AG04449 (cell line): ENCODE results near the gene DNAH12.

Experiments
- CTCF ChIA-PET: fragments of 350-600 bp; formaldehyde crosslinking; extraction: SDS; loops from one replicate; lab custom pipeline; 2021; ENCODE audit warnings: antibody characterized with exemption; lab: Yijun Ruan, JAX
- POLR2A ChIA-PET: fragments of 400-600, 350-600 bp; formaldehyde crosslinking; extraction: SDS; loops from one replicate; lab custom pipeline; 2020; ENCODE audit warnings: antibody characterized with exemption, inconsistent platforms; lab: Yijun Ruan, JAX
- DNase-seq: peaks from one replicate; pipeline ENCODE4 v3.0.0-alpha.2; 2010; ENCODE audit warnings: low read depth, low spot score
- H3K4me3 ChIP-seq: 2 replicates; pipeline ENCODE4 v1.5.1; 2011; ENCODE audit warnings: low read depth, mild to moderate bottlenecking, control low read depth, low read length
- CTCF ChIP-seq: IDR thresholded peaks from one replicate; pipeline ENCODE4 v1.5.1; 2011; ENCODE audit warnings: mild to moderate bottlenecking, moderate library complexity, low read length, control low read depth, inconsistent platforms; ENCODE audit not compliant: insufficient read depth; ENCODE audit errors: missing control alignments

The DNAH12 gene

DNA sequence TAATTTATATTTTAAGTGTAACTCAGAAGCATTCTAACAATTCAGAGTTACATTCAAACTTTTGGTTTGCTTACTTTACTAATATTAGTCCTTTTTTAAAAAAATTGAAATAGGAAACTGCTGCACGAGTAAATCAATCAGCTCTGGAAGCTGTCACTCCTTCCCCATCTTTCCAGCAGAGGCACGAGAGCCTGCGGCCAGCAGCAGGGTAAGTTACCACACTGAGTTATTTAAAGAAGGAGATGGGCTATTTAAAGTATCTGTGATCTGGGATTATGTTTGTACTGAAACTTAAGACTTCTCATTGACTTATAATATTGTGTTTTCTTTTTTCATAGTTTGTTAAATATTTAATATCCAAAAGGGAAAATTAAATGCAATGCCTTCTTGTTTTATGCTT, 287.3 kb downstream of the DNAH12 start:
- no peak overlapping the region for H3K4me3 ChIP-seq
- ChIA-PET CTCF (no interaction called here), POLR2A (no interaction called here)
- no peak for TF ChIP-seq CTCF
- no peak for DNase-seq

GRCh38 chr3:57252404-57252803, 291.7 kb downstream of the DNAH12 start:
- no peak for DNase-seq
- TF ChIP-seq CTCF: no peak
- ChIA-PET CTCF (no interaction called here), POLR2A (no interaction called here)
- H3K4me3 ChIP-seq: no peak overlapping the region

GRCh38 chr3:57244946-57245345, 299.2 kb downstream of the DNAH12 start:
- ChIA-PET CTCF (no interaction called here), POLR2A (no interaction called here)
- no peak overlapping the region for H3K4me3 ChIP-seq
- DNase-seq: no peak
- no peak for TF ChIP-seq CTCF
